Testis (tissue), 2 donors: ENCODE measurements around the gene CACNA1C.

Experiments used
- POLR2A ChIP-seq: fragments of 450-650 bp; IDR thresholded peaks from one replicate; pipeline ENCODE4 v1.6.1; 2017; ENCODE audit warnings: antibody characterized with exemption, mild to moderate bottlenecking, moderate library complexity
- TF ChIP-seq, protein P1 (sequence below), 3 experiments: fragments of 450-650 bp in 2 of 3; fragments of 200-600 bp in 1 of 3; sonication (generic) in 1 of 3; IDR thresholded peaks; one replicate each; pipeline ENCODE4 v1.5.1; 2016 to 2019; ENCODE audit warnings: antibody characterized with exemption in 3 of 3, mild to moderate bottlenecking in 2 of 3, moderate library complexity in 1 of 3

GRCh38 chr12:2457215-2457932 lies 404.6 kb downstream of the CACNA1C start:
- TF ChIP-seq, protein P1, sequence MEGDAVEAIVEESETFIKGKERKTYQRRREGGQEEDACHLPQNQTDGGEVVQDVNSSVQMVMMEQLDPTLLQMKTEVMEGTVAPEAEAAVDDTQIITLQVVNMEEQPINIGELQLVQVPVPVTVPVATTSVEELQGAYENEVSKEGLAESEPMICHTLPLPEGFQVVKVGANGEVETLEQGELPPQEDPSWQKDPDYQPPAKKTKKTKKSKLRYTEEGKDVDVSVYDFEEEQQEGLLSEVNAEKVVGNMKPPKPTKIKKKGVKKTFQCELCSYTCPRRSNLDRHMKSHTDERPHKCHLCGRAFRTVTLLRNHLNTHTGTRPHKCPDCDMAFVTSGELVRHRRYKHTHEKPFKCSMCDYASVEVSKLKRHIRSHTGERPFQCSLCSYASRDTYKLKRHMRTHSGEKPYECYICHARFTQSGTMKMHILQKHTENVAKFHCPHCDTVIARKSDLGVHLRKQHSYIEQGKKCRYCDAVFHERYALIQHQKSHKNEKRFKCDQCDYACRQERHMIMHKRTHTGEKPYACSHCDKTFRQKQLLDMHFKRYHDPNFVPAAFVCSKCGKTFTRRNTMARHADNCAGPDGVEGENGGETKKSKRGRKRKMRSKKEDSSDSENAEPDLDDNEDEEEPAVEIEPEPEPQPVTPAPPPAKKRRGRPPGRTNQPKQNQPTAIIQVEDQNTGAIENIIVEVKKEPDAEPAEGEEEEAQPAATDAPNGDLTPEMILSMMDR (IDR thresholded peaks at IDR 0.05) = no peak
- TF ChIP-seq POLR2A = no peak
